Lower leg skin (tissue), 4 donors: ENCODE data around the gene SELENOO. TPM values are rescaled to one million over a fixed set of nuclear protein-coding genes. Genes with fewer than 3 reads are reported as not detected.

Experiments
- DNase-seq, 2 donors: peaks; one replicate each; pipeline ENCODE4 v3.0.0-alpha.2; 2019; ENCODE audit warnings: low spot score in 2 of 2
- H3K4me3 ChIP-seq: fragments of 200-600 bp; sonication (generic); 2 replicates; pipeline ENCODE4 v1.5.1; 2017; ENCODE audit warnings: mild to moderate bottlenecking, low read depth; ENCODE audit not compliant: poor library complexity, severe bottlenecking
- POLR2A ChIP-seq, 2 donors: fragments of 450-650 bp; IDR thresholded peaks; one replicate each; pipeline ENCODE4 v1.6.1; 2016 to 2017; ENCODE audit warnings: antibody characterized with exemption in 2 of 2, mild to moderate bottlenecking in 1 of 2, moderate library complexity in 1 of 2
- WGBS, 2 donors: methylation state at CpG; one replicate each; pipeline ENCODE4 v1.1.5; 2018; 5-methylcytosine and 5-hydroxymethylcytosine counted together
- intact Hi-C: fragments of 100-400 bp; cut with DNase I; formaldehyde crosslinking; loops from one replicate; pipeline ENCODE4 v1.15.0; 2023; ENCODE audit warnings: low total_unique reads
- total RNA-seq, 4 donors: library from RNA; depleted of rRNA; stranded (reverse); fragments of >200 nt; gene quantifications; one replicate each; pipeline ENCODE4 v1.1.0, GENCODE V29; 2016
- TF ChIP-seq, protein P1 (sequence below), 3 donors: fragments of 450-650 bp; IDR thresholded peaks; one replicate each; pipeline ENCODE4 v1.5.1; 2016; ENCODE audit warnings: antibody characterized with exemption in 3 of 3, mild to moderate bottlenecking in 3 of 3, moderate library complexity in 2 of 3

SELENOO gene
- total RNA-seq, 4 donors from 2014 or later: 33.3 to 52.3 (median 43.1) TPM

DNA sequence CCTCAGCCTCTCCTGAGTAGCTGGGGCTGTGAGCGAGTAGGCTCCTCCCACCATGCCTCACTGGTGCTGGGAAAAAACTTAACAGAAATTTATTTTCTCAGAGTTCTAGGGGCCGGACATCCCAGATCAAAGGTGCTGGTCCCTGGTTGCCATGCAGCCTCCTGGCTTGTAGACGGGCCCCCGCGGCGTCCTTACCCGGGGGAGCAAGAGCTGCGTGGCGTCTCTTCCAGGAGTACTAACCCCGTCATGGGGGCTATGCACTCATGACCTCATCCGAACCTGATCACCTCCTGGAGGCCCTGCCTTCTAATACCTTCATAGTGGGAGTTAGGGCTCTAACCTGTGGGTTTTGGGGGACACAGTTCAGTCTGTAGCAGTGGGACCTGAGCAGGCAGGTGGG is 12.5 kb upstream of the SELENOO start:
- intact Hi-C loops: loop anchor here (10.0 kb wide), 1 partner anchor 254 kb away; no protein-coding TSS in a partner anchor
- DNase-seq: no peak
- TF ChIP-seq, protein P1, sequence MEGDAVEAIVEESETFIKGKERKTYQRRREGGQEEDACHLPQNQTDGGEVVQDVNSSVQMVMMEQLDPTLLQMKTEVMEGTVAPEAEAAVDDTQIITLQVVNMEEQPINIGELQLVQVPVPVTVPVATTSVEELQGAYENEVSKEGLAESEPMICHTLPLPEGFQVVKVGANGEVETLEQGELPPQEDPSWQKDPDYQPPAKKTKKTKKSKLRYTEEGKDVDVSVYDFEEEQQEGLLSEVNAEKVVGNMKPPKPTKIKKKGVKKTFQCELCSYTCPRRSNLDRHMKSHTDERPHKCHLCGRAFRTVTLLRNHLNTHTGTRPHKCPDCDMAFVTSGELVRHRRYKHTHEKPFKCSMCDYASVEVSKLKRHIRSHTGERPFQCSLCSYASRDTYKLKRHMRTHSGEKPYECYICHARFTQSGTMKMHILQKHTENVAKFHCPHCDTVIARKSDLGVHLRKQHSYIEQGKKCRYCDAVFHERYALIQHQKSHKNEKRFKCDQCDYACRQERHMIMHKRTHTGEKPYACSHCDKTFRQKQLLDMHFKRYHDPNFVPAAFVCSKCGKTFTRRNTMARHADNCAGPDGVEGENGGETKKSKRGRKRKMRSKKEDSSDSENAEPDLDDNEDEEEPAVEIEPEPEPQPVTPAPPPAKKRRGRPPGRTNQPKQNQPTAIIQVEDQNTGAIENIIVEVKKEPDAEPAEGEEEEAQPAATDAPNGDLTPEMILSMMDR (IDR thresholded peaks at IDR 0.05): no peak
- H3K4me3 ChIP-seq: no peak overlapping the region
- WGBS, 2 donors: 97 to 98% methylated on average over 11 of the region's 11 CpGs

DNA sequence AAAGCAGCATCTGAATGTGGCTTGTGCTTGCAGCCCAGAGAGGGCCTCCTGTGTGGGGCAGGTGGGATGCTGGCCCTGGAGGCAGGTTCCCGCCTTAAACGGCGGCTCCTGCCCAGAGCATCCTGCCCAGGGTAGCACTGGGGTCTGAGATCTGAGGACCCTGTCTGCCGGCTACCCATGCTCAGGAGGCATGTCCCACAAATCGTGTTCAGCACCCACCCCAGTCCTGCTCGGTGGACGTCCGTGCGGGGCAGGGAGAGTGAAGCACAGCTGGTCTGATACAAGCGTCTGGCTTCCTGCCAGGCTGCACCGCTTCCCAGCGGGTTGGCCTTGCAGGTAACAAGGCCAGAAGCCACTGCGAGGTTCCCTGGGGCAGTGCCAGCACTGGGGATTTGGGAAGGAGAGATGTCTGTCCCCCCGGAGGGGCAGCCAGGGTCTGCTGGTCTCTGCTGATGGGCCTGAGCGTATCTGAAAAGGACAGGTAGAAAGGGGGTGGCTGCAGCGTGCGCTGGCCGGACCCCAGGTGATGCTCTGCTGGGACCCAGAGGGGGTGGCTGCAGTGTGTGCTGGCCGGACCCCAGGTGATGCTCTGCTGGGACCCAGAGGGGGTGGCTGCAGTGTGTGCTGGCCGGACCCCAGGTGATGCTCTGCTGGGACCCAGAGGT is 11.5 kb upstream of the SELENOO start:
- H3K4me3 ChIP-seq: no peak overlapping the region
- DNase-seq: no peak
- intact Hi-C loops: loop anchor here (10.0 kb wide), 1 partner anchor 255 kb away; no protein-coding TSS in a partner anchor
- TF ChIP-seq POLR2A (IDR thresholded peaks at IDR 0.05): no peak
- TF ChIP-seq, protein P1 (IDR thresholded peaks at IDR 0.05): no peak
- WGBS, 2 donors: 73 to 77% methylated on average over 13 to 15 of the region's 20 CpGs

DNA sequence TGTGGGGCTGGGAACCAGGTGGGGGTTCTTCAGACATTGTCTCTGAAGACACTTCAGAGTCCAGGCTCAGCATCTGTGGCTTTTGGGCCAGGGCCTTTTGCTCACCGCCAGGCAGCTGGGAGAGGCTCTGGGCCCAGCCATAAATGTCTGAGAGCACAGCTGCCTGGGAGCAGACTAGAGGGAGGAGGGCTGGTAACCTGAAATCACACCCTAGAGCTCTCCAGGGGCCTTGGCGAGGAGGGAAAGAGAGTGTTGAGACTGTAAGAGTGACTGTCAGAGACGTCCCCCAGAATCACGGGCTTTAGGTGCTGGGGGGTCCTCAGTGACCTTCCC is 11.0 kb upstream of the SELENOO start:
- no peak for DNase-seq
- TF ChIP-seq POLR2A (IDR thresholded peaks at IDR 0.05): no peak
- TF ChIP-seq, protein P1 (IDR thresholded peaks at IDR 0.05): no peak
- intact Hi-C loops: loop anchor here (10.0 kb wide), 1 partner anchor 255 kb away; no protein-coding TSS in a partner anchor
- 3 to 4% methylated on average over 4 of the region's 4 CpGs for WGBS, 2 donors
- no peak overlapping the region for H3K4me3 ChIP-seq

DNA sequence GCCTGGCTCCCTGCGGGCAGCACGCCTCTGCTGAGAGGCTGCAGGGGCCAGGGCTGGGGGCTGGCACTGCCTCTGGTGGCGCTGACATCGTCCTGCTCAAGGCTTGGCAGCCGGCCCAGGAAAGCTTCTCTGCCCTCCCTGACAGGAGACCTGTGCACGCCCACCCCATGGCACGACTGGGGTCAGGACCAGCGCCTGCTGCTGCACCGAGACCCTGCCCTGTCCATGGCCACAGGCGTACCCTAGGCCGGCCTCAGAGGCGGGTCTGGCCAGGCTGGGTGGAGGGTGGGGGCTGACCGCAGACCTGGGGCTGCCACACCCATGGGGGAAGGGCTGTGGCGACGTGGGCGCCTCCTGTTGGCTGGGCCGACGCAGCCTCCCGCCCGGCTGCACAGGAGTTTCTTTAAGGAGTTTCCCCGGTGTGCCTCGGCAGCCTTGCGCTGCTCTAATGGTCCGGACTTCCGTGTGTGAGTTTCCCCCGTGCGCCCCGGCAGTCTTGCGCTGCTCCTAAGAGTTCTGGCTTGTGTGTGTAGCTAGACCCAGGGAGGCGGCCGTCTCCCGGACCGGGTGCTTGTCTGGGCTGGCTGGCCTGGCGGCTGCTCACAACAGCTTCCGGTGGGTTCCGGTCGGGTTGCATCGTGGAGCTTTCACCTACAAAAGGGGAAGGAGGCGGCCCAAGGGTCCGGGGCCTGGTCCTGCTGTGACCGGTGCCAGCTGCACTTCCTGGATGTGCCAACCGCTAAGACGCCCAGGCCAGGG is 10.4 kb upstream of the SELENOO start:
- TF ChIP-seq POLR2A (IDR thresholded peaks at IDR 0.05): no peak
- TF ChIP-seq, protein P1 (IDR thresholded peaks at IDR 0.05): no peak
- DNase-seq: peak; percentile 56 to 95
- H3K4me3 ChIP-seq: no peak overlapping the region
- intact Hi-C loops: no loop called here
- WGBS, 2 donors: 5 to 20% methylated on average over 1 to 20 of the region's 43 CpGs

DNA sequence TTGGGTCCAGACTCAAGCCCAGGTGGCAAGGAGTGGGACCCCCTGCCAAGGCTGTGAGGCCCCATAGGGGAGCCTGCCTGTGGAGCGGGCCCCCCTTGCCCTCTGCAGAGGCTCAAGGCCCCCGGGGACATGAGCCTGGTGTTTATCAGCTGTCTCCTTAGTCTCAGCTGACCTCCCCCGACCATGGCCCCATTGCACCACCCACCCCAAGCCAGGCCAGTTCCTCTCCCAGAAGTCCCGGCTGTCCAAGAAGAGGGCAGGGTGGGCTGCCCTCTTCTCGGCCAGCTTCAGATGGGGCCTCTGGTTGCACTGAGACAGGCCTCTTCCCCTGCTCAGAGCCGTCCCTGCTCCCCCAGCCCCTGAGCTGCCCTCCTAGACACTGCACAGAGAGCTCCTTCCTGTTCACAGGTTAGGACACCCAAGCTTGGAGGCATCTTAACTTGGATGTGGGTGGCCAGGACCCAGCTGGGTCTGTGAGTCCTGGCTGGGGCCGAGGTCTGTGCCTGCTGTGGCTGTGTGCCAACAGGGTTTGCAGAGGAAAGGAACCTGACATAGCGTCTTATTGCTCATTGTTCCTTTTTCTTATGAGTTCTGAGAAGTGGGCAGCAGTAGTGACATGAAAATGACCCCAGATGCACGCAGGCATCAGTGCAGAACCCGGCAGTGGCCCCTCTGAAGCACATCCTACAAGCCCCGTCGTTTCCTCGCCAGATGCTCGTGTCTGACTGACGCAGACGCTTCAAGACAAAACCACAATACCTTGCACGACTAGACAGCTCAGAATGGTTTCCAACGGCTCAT is 9.7 kb upstream of the SELENOO start:
- TF ChIP-seq, protein P1 (IDR thresholded peaks at IDR 0.05): no peak
- no peak for TF ChIP-seq POLR2A (IDR thresholded peaks at IDR 0.05)
- intact Hi-C loops: no loop called here
- no peak for DNase-seq

More for the DNA sequence above, 9.7 kb upstream of the SELENOO start:
- WGBS, 2 donors: 54 to 65% methylated on average over 15 to 18 of the region's 18 CpGs
- H3K4me3 ChIP-seq: no peak overlapping the region
